Endometrial microvascular endothelial cells (primary cell): ENCODE measurements around the gene RAPGEF4. TPM values are rescaled to one million over a fixed set of nuclear protein-coding genes. Genes with fewer than 3 reads are reported as not detected.
"Not testable (repeated sequence)": the region's sequence is repeated elsewhere in the genome, so short reads cannot be mapped to it uniquely, and the experiment has no call there.

Experiments used
- in situ Hi-C: cut with HindIII; loops from 2 replicates; pipeline ENCODE4 v1.10.0; 2017; ENCODE audit warnings: low sequenced_read_pairs, low pct_unique_long_range_greater_than_20kb; ENCODE audit errors: inconsistent ontology term
- total RNA-seq: library from RNA; depleted of rRNA; stranded (reverse); fragments of >200 nt; gene quantifications from one replicate; pipeline ENCODE4 v1.2.3, GENCODE V29; 2015; ENCODE audit errors: inconsistent ontology term

The RAPGEF4 gene
- total RNA-seq, 1 donor from 2014 or later = 7.4 TPM

DNA sequence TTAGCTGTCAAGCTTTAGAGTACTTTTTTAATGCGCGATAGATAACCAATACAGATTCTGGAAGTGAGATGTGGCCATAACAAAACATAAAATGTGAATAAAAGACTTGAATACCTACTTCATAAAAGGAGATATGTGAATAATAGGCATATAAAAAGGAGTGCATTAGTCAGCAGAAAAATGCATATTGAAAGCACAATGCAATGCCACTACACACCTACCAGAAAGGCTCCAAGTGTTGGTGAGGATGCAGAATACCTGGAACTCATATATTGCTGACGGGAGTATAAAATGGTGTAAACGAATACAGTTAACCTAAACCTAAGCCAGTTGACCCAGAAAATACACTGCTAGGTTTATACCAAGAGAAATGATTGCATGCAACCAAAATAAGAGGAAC lies 10.9 kb upstream of the RAPGEF4 start:
- in situ Hi-C loops = no loop called here

DNA sequence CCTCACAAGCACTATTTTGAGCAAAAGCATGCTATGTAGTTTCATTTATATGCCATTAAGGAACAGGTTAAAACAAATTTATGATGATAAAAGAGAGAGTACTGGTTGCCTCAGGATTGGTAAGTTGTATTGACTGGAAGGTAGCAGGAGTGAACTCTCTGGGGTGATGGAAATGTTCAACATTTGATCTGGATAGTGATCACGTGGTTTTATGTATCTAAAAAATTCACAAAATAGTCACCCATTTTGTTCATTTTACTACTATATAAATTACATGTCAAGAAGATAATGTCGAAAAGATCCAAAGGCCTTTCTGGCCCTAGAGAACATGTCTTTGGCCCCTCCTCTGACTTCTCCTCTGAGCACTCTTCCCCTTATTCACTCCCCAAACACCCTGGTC lies 10.4 kb upstream of the RAPGEF4 start:
- in situ Hi-C loops = no loop called here

DNA sequence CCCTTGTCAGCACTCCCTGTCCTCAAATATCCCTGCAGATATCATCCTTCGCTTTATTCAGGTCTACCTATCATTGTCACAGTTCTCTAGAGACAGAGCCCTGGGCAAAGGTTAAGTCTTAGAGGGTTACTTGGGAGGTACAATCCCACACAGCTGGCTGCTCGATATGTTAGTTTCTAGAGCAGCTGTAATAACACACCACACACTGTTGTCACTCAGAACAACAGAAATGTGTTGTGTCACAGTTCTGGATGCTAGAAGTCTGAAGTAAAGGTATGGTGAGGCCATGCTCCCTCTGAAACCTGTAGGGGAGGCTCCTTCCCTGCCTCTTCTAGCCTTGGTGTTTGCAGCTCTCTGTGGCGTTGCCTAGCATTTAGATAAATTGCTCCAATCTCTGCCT lies 9.9 kb upstream of the RAPGEF4 start:
- in situ Hi-C loops = no loop called here

DNA sequence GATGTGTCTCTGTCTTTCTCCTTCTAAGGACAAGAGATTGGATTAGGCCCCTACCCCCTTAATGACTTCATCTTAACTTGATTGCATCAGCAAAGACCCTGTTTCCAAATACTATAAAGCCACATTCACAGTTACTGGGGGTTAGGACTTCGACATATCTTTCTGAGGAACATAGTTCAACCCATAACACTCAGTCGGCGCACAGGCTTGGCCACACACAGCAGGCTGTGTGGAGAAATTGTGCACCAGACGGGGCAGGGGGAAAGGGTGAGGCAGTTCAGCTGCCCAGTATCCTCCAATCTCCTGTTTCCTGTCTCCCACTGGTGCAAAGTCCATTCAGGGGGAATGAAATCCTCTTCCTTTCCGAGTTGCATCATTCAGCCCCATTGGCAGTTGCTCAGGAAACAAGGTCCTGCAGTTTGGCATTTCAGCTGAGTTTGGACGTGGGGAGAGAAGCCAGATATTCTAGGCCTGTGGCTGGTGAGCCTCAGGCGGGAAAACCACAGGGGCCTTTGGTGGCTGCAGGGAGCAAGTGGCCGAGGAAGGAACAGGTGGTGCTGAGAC lies 9.4 kb upstream of the RAPGEF4 start:
- in situ Hi-C loops = no loop called here

GRCh38 chr2:172730411-172730810 lies 5.2 kb upstream of the RAPGEF4 start:
- in situ Hi-C loops = no loop called here

DNA sequence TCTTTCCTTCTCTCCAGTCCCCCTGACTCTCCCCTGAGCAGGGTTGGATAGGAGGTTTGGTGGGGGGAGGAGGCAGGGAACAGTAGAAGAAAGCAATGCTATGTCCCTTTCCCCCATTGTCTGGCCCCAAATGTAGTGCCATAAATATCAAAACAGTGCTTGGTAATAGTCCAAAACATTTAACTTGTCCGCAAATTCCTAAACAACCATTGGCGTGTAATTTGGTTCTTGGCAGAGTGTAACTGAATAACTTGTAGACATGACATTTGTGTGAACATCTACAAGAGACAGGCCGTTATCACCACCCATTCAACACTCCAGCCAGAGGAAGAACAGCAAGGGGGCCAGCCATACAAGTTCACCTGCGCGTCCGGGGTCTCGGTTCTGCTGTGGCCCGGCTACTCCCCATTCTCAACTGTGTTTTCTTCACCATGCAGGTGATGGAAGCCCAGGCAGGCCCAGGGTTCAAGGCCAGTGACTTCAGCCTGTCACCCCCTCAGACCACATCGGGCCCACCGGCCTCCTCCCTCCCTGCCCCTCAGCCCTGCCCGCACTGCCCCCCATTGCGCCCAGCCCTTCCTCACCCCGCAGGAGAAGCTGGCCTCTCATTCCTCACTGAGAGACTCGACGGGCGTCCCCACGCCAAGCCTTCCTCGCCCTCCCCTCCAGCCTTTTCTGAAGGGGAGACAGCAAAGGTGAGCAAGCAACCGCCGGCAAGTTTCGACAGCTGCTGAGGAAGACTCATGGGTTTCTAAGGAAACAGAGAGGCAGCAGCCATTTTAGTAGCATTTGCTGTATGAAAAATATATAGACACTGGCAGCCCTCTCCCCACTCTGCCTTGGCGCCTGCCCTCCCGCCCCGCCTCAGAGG lies 699 bp upstream of the RAPGEF4 start:
- in situ Hi-C loops = no loop called here

GRCh38 chr2:172736424-172737174 lies 954 bp downstream of the RAPGEF4 start:
- in situ Hi-C loops = no loop called here

DNA sequence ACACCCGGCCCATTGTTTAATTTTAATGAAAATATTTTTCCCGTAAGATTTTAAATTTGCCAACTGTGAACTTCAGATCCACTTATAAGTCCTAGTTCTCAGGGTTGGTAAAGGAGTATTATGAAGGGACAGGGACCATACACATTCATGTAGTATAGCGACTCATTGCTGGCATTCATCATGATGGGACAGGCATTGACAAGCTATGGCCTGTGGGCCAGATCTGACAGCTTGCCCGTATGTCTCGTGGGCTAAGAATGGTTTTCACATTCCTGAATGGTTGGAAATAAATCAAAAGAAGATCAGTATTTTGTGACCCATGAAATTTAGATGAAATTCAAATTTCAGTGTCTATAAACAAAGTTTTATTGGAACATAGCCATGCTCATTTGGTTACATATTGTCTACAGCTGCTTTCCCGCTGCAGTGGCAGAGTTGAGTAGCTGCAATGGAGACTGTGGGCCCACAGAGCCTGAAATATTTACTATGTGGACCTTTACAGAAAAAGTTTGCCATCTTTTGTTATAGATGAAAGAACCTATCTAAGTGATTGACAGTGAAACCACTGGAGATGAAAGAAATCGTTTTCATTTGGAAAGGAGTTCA lies 4.1 kb downstream of the RAPGEF4 start:
- in situ Hi-C loops = no loop called here

DNA sequence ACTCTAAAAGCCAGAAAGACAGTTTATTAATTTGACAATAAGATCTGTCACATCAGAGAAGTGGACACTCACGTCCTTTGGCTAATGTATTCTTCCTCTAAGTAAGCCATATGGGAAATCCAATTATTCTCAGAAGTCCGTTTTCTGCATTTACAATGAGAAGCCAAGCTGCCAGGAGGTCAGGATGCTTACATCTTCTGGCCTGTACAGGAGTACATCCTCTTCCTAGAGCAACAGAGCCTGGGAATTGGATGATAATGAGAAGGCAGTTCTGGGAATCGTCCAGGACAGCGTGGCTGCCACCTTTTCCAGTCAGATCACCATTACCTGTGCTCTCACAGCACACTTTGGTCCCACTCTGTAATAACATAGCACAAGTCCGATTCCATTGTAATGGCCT lies 5.2 kb downstream of the RAPGEF4 start:
- in situ Hi-C loops = no loop called here

- in situ Hi-C loops = no loop called here
Measured at GRCh38 chr2:172742931-172743540, 7.4 kb downstream of the RAPGEF4 start.

DNA sequence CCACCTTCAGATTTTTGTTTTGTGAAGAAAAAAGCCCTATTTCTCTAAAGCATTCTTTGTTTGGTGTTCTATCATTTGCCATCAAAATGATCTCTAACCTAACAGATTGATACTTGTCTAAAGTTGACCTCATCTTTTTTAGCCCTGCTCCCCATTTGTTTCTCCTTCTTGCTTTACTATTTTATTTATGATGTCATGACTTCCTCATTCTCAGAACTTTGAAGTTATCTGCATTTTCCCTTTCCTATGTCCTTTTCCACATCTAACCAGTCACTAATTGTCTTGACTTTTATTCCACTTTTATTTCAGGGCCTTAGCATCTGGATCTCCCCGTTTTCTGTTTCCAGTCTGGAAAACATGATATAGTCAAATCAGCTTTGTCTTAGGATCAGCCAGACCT lies 8.3 kb downstream of the RAPGEF4 start:
- in situ Hi-C loops = no loop called here

DNA sequence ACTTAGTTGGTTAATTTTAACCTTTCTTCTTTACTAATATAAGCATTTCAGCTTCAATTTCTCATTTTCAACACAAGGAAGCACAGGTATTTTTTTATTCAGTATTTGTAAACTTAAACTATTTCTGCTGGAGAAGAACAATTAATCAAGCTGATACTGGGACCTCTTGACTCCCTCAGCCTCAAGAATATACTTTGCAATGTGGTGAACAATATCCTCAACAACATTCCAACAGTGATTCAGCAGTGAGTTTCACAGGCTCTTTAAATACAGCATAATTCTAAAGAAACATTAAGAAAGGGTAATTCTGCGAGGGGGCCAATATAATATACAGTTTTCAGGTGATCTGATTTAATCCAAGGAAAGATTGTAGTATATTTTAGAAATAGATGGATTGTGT lies 10.0 kb downstream of the RAPGEF4 start:
- in situ Hi-C loops = no loop called here

GRCh38 chr2:172748543-172748942 lies 12.9 kb downstream of the RAPGEF4 start:
- in situ Hi-C loops = not testable (repeated sequence)

- in situ Hi-C loops = no loop called here
Measured at GRCh38 chr2:172749388-172749787, 13.7 kb downstream of the RAPGEF4 start.

DNA sequence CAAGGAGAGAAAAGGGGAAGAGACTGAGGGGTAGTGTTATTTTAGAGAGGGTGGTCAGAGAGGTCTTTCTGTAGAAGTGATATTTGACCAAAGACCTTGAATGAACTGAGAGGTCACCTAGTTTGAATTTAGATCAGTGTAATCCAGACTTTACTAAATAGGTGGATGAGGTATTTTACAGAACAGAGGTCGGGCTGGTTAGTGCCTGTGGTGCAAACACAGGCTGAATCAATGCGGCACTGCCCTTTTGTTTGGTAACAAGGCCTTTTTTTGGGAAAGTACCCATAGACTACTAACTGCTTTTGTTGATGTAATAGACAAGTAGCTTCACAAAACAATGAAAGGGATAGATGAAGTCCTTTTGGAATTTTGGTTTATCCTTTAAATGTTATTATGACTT lies 15.9 kb downstream of the RAPGEF4 start:
- in situ Hi-C loops = no loop called here

DNA sequence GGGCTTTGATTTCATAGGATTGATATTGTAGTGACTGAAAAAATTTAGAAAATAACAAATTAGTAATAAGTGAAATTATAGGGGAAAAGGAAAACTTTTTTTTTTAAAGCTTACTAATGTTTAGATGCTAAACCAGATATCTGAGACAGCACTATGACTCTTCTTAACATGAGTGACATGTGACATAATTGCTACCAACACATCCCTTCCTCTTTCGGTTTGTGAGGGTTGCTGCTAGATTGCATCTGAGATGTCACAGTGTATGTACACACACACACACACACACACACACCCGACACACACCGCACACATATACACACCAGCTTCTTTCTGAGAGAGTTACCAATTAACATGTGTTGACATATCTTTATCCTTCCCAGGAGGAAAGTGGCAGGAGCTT lies 18.0 kb downstream of the RAPGEF4 start:
- in situ Hi-C loops = no loop called here

GRCh38 chr2:172759441-172759840 lies 23.8 kb downstream of the RAPGEF4 start:
- in situ Hi-C loops = no loop called here

DNA sequence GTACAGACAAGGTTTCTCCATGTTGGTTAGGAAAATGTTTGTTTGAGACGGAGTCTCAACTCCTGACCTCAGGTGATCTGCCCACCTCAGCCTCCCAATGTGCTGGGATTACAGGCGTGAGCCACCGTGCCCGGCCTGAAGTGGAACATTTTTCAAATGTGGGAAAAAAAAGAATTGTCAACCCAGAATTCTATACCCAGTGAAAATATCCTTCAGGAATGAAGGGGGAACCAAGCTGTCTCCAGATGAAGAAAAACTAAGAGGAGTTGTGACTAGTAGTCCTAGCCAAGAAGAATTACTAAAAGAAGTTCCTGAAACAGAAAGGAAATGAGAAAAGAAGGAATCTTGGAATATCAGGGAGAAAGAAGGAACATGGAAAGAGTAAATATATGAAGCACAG lies 25.7 kb downstream of the RAPGEF4 start:
- in situ Hi-C loops = no loop called here

DNA sequence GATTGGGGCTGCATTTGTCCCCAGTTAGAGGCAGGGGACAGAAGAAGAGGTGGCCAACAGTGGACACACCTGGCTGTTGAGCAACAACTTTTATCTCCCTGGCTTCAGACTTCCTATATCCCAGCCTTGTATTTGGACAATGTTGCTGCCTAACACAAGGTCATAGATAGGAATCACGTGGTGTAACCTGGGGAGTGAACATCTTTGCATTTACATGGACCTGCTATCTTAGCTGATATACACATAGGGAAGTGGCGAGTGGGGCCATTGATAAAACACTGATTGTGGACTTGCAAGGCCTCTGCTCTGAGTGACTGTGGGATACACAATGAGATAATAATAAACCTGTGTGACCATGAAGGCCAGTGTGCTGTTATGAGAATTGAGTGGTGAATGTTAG lies 26.9 kb downstream of the RAPGEF4 start:
- in situ Hi-C loops = no loop called here
